ENCODE data around the gene DNAJC6.
"Not testable (repeated sequence)": the region's sequence is repeated elsewhere in the genome, so short reads cannot be mapped to it uniquely, and the experiment has no call there.

The DNAJC6 gene

GRCh38 chr1:65449214-65449823 is 140.0 kb downstream of the DNAJC6 start:
- no peak for DNase-seq (ENCODE audit: low read depth, low spot score)
- H3K4me3 ChIP-seq (ENCODE audit: low read depth, low read length): no peak overlapping the region
- ChIA-PET CTCF (interaction anchor here (2.5 kb wide), 1 partner anchor 10 kb away, joined by 22 read pairs; no protein-coding TSS in a partner anchor), POLR2A (interaction anchor here (0.8 kb wide), 1 partner anchor 61 kb away, joined by 4 read pairs; no protein-coding TSS in a partner anchor)
- TF ChIP-seq CTCF (IDR thresholded peaks at IDR 0.05; ENCODE audit: insufficient read depth, low read length, missing control alignments): no peak

- DNase-seq (ENCODE audit: low read depth, low spot score); CTCF ChIA-PET; H3K4me3 ChIP-seq (ENCODE audit: low read depth, low read length); POLR2A ChIA-PET: not testable (repeated sequence)
Observed at GRCh38 chr1:65455678-65456077, 146.3 kb downstream of the DNAJC6 start.

- POLR2A ChIA-PET: no interaction called here
- DNase-seq (ENCODE audit: low read depth, low spot score): no peak
- CTCF ChIA-PET: no interaction called here
- no peak for TF ChIP-seq CTCF (IDR thresholded peaks at IDR 0.05; ENCODE audit: insufficient read depth, low read length, missing control alignments)
- no peak overlapping the region for H3K4me3 ChIP-seq (ENCODE audit: low read depth, low read length)
Observed at GRCh38 chr1:65456481-65456880, 147.1 kb downstream of the DNAJC6 start.

- no peak overlapping the region for H3K4me3 ChIP-seq (ENCODE audit: low read depth, low read length)
- ChIA-PET POLR2A (no interaction called here), CTCF (interaction anchor here (1.1 to 3.5 kb wide), 7 partner anchors 9 to 242 kb away, joined by 5 to 32 read pairs (median 15); no protein-coding TSS in a partner anchor)
- DNase-seq (ENCODE audit: low read depth, low spot score): no peak
- TF ChIP-seq CTCF (IDR thresholded peaks at IDR 0.05; ENCODE audit: insufficient read depth, low read length, missing control alignments): no peak
Observed at GRCh38 chr1:65457868-65458267, 148.5 kb downstream of the DNAJC6 start.

- CTCF ChIA-PET: interaction anchor here (0.9 to 3.5 kb wide), 22 partner anchors 10 to 783 kb away, joined by 3 to 32 read pairs (median 5); no protein-coding TSS in a partner anchor
- H3K4me3 ChIP-seq (ENCODE audit: low read depth, low read length): no peak overlapping the region
- no peak for TF ChIP-seq CTCF (IDR thresholded peaks at IDR 0.05; ENCODE audit: insufficient read depth, low read length, missing control alignments)
- POLR2A ChIA-PET: interaction anchor here (1.2 kb wide), 1 partner anchor 311 kb away, joined by 3 read pairs; the partner anchor contains the start of gene AK4
- no peak for DNase-seq (ENCODE audit: low read depth, low spot score)
Observed at GRCh38 chr1:65458730-65459396, 149.5 kb downstream of the DNAJC6 start.

GRCh38 chr1:65459397-65459768 is 150.0 kb downstream of the DNAJC6 start:
- ChIA-PET POLR2A (interaction anchor here (1.2 kb wide), 1 partner anchor 311 kb away, joined by 3 read pairs; the partner anchor contains the start of gene AK4), CTCF (interaction anchor here (0.6 to 3.5 kb wide), 27 partner anchors 10 to 783 kb away, joined by 3 to 32 read pairs (median 4); no protein-coding TSS in a partner anchor)
- peak; percentile 51 for TF ChIP-seq CTCF (IDR thresholded peaks at IDR 0.05; ENCODE audit: insufficient read depth, low read length, missing control alignments)
- no peak for DNase-seq (ENCODE audit: low read depth, low spot score)
- no peak overlapping the region for H3K4me3 ChIP-seq (ENCODE audit: low read depth, low read length)

Measured in AG04449 (cell line).